Measurements from ENCODE around the gene MIOX.

The MIOX gene

GRCh38 chr22:50486561-50487289 is at the start of gene MIOX:
MIOX (plus strand) TSS chr22:50486859; CDS start chr22:50486898, 39 bp downstream.
- no peak for DNase-seq

GRCh38 chr22:50437511-50438304 is 49.0 kb upstream of the MIOX start:
- no peak for DNase-seq

GRCh38 chr22:50438305-50439275 is 48.1 kb upstream of the MIOX start:
- no peak for DNase-seq

GRCh38 chr22:50439314-50439870 is 47.3 kb upstream of the MIOX start:
- DNase-seq, result no peak

- DNase-seq, result no peak
These were observed 46.8 kb upstream of the MIOX start for GRCh38 chr22:50439871-50440331.

- DNase-seq, result no peak
These were observed 46.0 kb upstream of the MIOX start for GRCh38 chr22:50440544-50441249.

GRCh38 chr22:50441428-50441993 is 45.1 kb upstream of the MIOX start:
- no peak for DNase-seq

GRCh38 chr22:50443197-50443596 is 43.5 kb upstream of the MIOX start:
- no peak for DNase-seq

- no peak for DNase-seq
These were observed 42.6 kb upstream of the MIOX start for GRCh38 chr22:50443801-50444625.

GRCh38 chr22:50444663-50445062 is 42.0 kb upstream of the MIOX start:
- DNase-seq, result no peak

- peak; percentile 27 to 58 for DNase-seq
These were observed 41.4 kb upstream of the MIOX start for GRCh38 chr22:50445071-50445879.

GRCh38 chr22:50445880-50446707 is 40.6 kb upstream of the MIOX start:
- DNase-seq, result no peak

- DNase-seq, result no peak
These were observed 39.7 kb upstream of the MIOX start for GRCh38 chr22:50446708-50447575.

- DNase-seq, result no peak
These were observed 38.8 kb upstream of the MIOX start for GRCh38 chr22:50447576-50448551.

GRCh38 chr22:50452649-50453048 is 34.0 kb upstream of the MIOX start:
- DNase-seq, result no peak

- DNase-seq, result no peak
These were observed 32.0 kb upstream of the MIOX start for GRCh38 chr22:50454556-50455075.
